ENCODE measurements around the gene RIN2.
A peak's percentile ranks its signal among the peaks of the same experiment; 100 is the strongest.

Gene RIN2

GRCh38 chr20:19756761-19757486 is 1.1 kb upstream of the RIN2 start:
- TF ChIP-seq CTCF (IDR thresholded peaks at IDR 0.05; ENCODE audit: low read depth, low read length): no peak
- no peak for DNase-seq (ENCODE audit: extremely low read depth, low read depth)

- peak; percentile 83 for DNase-seq (ENCODE audit: extremely low read depth, low read depth)
- TF ChIP-seq CTCF (IDR thresholded peaks at IDR 0.05; ENCODE audit: low read depth, low read length): no peak
Measured at GRCh38 chr20:19757487-19758132, 448 bp upstream of the RIN2 start.

GRCh38 chr20:19758501-19759331 is 658 bp downstream of the RIN2 start:
- TF ChIP-seq CTCF (IDR thresholded peaks at IDR 0.05; ENCODE audit: low read depth, low read length): no peak
- DNase-seq (ENCODE audit: extremely low read depth, low read depth): no peak

GRCh38 chr20:19760371-19760721 is 2.3 kb downstream of the RIN2 start:
- no peak for TF ChIP-seq CTCF (IDR thresholded peaks at IDR 0.05; ENCODE audit: low read depth, low read length)
- no peak for DNase-seq (ENCODE audit: extremely low read depth, low read depth)

- DNase-seq (ENCODE audit: extremely low read depth, low read depth): no peak
- no peak for TF ChIP-seq CTCF (IDR thresholded peaks at IDR 0.05; ENCODE audit: low read depth, low read length)
Measured at GRCh38 chr20:19761326-19761725, 3.3 kb downstream of the RIN2 start.

GRCh38 chr20:19761841-19762240 is 3.8 kb downstream of the RIN2 start:
- DNase-seq (ENCODE audit: extremely low read depth, low read depth): no peak
- no peak for TF ChIP-seq CTCF (IDR thresholded peaks at IDR 0.05; ENCODE audit: low read depth, low read length)

GRCh38 chr20:19764207-19764606 is 6.1 kb downstream of the RIN2 start:
- DNase-seq (ENCODE audit: extremely low read depth, low read depth): no peak
- no peak for TF ChIP-seq CTCF (IDR thresholded peaks at IDR 0.05; ENCODE audit: low read depth, low read length)
